HK-2 (cell line): ENCODE results near the gene EMC10.
A peak's percentile ranks its signal among the peaks of the same experiment; 100 is the strongest.
"Not testable (repeated sequence)": the region's sequence is repeated elsewhere in the genome, so short reads cannot be mapped to it uniquely, and the experiment has no call there.

Experiments used
- DNase-seq: peaks from one replicate; pipeline ENCODE4 v3.0.0-alpha.2; 2018; ENCODE audit not compliant: unreplicated experiment

EMC10 gene

DNA sequence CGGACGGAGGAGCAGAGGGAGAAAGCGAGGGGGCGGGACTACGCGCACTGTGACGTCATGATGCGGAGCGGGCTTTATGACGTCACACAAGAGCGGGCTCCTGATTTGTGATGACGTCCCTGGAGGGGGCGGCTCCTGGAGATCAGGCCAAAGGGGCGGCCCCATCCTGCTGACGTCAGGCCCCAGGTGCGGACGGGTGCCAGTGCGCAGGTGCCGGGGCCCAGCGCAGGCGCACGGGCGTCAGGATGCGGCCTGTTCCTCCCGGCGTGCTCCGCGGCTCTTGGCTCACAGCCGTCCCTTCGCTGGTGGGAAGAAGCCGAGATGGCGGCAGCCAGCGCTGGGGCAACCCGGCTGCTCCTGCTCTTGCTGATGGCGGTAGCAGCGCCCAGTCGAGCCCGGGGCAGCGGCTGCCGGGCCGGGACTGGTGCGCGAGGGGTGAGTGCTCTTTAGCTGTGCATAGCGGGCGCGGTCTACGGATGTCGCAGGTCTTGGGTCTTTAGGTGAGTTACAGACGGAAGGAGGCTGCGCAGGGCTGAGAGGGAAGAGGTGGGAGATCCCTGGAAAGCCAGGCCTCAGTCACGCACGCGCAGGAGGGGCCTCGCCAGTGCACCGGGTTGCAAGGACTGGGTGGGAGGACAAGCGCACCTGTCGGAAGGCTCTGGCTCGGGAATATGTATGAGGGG, at the start of gene EMC10, which contains the start of gene GARIN5A:
TSS of gene EMC10 (plus strand) at position 284 of the 683 bp plus-strand sequence. CDS start at position 322, 38 bp downstream.
TSS of gene GARIN5A (minus strand) at position 625 of the 683 bp plus-strand sequence. CDS start at position 165, 460 bp downstream.
- DNase-seq = no peak

DNA sequence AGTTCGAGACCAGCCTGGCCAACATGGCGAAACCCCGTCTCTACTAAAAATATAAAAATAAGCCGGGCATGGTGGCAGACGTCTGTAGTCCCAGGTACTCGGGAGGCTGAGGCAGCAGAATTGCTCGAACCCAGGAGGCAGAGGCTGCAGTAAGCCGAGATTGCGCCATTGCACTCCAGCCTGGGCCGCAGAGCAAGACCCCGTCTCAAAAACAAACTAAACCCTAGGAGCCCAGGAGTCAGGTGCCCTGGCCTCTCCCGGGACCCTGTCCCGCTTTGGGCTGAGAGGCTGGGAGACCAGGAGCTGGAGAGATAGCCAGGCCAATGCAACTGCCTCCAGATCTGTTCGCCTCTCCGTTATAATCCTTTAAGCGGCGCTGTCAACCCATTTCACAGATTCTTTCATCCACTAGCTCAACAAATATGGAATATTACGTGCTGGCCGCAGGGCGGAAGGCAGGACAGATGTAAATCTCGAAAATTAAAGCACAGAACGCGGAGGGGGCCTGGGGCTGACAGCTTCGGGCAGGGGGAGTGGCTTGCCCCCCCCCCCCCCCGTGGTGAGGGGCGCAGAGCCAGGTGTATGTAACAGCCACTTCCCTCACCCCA, 48.9 kb upstream of the EMC10 start:
- DNase-seq = no peak

DNA sequence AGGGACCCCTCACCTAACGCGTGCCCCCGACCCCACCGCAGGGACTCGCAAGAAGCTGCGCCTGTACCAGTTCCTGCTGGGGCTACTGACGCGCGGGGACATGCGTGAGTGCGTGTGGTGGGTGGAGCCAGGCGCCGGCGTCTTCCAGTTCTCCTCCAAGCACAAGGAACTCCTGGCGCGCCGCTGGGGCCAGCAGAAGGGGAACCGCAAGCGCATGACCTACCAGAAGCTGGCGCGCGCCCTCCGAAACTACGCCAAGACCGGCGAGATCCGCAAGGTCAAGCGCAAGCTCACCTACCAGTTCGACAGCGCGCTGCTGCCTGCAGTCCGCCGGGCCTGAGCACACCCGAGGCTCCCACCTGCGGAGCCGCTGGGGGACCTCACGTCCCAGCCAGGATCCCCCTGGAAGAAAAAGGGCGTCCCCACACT, 48.3 kb upstream of the EMC10 start:
- DNase-seq = peak; percentile 75

DNA sequence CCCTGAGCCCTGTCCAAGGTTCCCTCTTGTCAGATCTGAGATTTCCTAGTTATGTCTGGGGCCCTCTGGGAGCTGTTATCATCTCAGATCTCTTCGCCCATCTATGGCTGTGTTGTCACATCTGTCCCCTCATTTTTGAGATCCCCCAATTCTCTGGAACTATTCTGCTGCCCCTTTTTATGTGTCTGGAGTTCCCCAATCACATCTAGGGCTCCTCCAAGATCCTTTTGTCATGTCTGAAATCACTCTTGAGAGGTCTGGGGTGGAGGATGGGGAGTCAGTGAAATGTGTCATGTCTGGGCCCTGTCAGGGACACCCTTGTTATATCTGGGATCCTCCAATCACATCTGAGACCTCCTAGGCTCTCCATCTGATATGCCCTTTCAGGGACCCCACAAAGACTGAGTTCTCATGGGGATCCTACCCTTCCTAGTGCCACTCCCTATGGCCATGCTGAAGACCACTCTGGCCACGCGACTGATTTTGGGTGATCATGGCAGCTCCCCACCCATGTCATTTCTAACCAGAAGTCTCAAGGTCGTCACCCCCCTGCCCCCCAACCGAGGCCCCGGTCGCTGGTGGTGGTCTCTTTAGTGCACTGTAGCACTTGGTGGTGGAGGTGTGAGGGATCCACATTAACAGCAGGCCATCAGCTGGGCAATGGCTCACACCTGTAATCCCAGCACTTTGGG, 47.4 kb upstream of the EMC10 start:
- no peak for DNase-seq

DNA sequence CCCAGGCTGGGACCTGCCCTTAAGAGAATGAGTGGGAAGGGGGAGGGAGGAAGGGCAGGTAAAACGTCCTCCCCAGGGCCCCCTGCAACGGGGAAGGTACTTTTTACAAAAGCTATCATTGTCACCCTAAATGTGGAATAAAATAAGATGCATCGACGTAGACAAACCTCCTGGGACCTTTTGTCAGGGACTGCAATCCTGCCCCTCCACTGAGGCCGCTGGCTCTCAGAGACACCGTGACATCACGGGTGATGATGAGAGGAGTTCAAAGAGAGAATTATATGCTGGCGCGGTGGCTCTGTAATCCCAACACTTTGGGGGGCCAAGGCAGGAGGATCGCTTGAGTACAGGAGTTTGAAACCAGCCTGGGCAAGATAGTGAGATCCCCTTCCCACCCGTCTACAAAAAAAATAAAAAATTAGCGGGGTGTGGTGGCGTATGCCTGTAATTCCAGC, 45.4 kb upstream of the EMC10 start:
- no peak for DNase-seq

DNA sequence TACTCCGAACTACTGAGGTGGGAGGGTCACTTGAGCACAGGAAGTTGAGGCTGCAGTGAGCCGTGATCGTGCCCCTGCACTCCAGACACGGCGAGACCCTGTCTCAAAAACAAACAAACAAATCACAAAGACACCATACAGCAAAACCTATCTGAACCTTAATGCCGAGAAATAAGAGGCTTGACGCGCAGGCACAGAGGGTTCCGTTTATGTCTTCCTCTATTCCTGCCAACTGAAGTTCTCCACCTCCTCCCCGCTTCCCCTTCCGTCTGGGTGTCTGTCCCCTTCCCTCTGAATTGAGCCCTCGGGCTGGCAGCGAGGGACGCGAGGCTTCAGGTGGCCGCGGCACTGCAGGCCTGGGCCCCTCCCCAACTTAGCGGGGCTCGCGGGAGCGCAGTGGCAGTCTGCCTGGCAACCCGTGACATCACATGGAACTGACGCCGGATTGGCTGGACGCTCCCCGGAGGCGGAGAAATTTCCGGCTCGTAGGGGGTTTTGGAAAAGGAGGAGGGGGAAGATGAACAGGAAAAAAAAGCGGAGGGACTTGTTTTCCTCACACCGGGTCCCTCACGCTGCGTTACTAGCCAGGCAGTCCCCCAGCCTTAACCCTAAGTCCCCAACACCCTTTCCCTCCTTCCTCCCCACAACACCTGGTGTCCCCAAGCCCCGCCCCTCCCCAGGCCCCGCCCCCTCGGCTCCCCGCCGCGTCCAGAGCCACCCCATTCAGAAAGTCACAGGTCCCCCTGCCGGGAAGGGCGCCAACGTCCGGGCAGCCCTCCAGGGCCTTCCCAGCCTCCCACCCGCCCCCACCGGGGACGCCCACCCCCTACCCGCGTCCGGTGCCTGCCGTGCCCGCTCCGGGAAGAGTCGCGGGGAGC, 44.7 kb upstream of the EMC10 start:
- DNase-seq = peak; percentile 85

DNA sequence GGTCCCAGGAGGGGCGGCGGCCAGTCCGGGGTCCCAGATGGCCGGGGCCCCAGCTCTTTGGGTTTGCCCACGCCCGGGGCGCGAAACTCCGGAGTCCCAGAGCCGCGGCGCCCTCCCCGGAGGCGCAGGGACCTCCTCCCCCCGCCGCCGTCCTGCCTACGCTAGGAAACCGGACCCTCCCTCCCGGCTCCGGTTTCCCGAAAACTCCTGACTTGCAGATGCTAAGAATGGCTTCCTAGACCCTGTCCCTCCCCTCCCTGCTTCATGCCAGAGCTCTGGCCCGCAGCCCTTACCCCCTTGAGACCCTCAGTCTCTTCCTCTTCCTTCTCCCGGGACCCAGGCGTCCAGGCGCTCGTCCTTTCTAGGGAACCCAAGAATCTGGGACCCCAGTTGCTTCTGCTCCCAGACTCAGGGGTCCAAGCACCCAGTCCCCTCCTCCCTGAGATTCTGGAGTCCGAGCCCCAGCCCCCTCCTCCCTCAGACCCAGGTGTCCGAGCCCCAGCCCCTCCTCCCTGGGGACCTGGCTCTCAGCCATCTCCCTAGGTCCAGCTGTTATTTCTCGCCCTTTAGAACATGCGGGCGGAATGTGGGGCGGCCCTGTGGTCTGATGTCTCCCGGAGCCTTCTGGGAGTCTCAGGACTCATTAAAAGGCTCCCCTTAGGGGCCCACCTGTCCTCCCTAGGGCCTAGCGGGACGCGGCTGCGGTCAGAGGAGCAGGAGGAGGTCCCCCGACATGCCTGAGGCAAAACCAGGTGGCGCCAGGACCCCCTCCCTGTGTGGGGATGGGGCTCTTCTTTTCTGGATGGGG, 43.9 kb upstream of the EMC10 start, which contains the start of gene MYBPC2:
TSS of gene MYBPC2 (plus strand) at position 672 of the 808 bp plus-strand sequence. CDS start at position 734, 62 bp downstream.
- DNase-seq = no peak

DNA sequence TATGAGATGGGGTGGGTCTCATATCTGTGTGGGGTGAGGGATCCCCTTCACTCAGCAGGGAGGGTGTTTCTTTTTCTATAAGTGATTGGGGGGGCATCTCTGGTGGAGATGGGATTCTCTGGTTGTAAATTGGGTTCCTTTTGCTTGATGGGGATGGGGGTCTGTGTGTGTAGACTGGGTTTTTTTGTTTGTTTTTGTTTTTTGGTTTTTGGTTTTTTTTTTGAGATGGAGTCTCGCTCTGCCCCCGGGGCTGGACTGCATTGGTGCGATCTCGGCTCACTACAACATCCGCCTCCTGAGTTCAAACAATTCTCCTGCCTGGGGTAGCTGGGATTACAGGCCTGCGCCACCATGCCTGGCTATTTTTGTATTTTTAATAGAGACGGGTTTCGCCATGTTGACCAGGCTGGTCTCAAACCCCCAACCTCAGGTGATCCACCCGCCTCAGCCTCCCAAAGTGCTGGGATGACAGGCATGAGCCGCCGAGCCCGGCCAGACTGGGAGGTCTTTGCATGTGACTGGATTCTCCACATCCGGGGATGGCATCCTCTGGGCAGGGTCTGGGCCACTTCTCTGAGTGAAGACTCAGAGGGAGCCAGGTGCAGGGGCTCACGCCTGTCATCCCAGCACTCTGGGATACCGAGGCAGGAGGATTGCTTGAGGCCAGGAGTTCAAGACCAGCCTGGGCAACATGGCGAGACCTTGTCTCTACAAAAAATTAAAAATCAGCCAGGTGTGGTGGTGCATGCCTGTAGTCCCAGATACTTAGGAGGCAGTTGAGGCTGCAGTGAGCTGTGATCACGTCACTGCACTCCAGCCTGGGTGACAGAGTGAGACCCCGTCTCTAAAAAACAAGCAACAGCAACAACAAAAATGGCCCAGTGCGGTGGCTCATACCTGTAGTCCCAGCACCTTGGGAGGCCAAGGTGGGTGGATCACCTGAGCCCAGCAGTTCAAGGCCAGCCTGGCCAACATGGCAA, 42.8 kb upstream of the EMC10 start:
- DNase-seq = no peak

DNA sequence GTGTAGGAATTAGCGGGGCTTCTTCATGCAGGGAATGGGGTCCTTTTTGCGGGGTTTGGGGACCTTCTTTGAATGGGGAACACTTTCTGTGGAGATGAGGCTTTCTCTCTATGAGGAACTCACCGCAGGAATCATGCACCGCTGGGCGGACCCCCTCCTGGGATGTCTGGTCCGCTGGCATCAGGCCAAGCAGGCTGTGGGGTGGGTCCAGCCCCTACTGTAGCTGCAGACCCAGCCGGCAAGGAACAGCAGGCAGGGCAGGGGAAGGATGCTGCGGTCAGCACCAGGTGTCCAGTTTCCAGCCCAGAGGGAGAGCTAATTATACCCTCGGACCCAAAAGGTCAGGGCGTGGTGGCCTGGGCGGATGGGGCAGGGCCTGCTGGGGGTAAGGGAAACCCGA, 41.8 kb upstream of the EMC10 start:
- DNase-seq = no peak

DNA sequence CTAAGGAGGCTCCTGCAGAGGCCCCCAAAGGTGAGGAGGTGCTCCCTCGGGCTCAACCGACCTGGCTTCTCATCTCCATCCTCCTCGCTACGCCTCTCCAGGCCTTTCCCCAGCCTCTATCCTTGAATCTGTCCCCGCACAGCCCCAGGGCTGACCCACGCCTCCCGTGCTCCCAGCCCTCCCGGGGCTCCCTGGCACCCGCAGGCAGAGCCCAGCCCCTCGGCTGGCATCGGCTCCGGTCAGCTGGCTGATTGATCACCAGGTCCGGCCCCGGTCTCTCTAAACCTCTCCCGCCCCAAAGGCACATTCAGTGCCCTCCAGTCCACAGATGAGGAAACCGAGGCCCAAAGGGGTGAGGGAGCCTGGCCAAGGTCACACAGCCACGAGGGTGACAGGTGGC, 41.1 kb upstream of the EMC10 start:
- no peak for DNase-seq

DNA sequence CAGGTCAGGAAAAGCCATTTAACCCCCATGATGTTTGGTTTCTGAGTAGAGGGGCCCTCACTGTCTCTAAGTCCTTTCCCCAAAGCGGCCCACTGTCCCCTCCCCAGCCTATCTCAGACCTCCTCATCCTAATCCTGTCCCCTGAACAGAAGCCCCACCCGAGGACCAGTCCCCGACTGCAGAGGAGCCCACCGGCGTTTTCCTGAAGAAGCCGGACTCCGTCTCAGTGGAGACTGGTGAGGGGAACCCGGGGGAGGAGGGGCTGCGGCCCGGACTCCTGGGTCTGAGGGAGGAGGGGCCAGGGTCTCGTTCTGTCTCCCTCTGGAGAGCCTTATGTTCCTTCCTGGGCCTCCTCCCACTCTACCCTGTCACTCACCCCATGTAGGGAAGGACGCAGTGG, 40.7 kb upstream of the EMC10 start:
- DNase-seq = no peak

DNA sequence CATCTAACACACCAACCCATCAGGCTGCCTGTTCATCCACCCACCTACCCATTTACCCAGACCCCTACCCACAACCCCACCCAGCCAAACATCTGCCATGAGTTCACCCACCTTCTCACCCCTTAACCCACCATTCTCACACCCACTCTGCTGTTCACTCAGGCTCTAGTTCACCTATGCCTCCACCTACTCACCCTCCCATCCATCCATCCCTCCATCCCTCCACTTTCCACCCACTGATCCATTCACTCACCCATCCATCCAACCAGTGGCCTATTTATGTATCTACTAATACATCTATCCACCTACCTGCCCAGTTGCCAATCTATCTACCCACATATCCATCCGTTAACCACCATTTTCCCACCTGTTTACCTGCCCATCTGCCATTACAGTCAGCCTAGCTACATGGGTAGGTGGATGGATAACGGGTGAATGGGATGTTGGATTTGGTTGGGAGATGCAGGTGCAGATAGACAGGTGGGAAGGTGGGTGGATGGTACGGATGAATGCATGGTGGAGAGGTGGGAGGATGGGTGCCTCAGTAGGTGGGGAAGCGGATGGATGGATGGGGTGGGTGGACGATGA, 38.4 kb upstream of the EMC10 start:
- DNase-seq = no peak

DNA sequence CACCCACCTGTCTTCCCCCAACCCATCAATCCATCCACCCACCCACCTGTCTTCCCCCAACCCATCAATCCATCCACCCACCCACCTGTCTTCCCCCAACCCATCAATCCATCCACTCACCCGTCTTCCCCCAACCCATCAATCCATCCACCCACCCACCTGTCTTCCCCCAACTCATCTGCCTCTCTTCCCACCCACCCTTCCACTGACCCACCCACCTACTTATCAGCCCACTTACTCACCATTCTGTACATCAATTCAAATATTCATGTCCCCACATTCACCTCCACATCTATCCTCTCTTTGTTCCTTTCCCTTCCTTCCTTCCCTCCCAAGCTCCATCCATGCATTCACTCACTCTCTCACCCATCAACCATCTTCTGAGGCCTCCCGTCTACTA, 37.2 kb upstream of the EMC10 start:
- not testable (repeated sequence) for DNase-seq

DNA sequence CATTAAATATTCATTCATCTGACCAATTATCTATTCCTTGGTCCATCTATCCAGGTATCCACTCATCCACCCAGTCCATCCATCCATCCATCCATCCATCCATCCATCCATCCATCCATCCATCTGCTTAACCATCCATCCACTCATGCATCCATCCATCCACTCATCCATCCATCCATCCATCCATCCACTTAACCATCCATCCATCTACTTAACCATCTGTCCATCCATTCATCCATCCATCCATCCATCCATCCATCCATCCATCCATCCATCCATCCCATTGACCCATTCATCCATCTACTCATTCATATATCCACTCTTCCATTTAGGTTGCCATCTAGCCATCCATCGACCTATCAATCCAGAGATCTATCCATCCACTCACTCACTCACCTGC, 32.2 kb upstream of the EMC10 start:
- no peak for DNase-seq

DNA sequence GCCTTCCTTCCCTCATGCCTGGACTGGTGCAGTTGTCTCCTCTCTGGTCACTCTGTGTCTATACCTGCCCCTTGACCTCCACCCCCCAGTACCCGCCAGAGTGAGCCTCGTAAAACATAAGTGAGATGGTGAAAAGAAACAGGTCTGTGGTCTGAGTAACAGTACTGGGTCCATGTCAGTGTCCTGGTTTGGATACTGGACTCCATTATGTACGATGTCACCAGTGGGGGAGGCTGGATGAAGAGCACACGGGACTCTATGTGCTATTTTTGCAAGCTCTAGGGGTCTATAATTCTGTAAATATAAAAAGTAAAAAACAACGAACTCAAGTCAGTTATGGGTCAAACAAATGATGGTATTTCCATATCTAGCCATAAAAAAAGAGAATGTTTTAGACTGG, 29.3 kb upstream of the EMC10 start:
- no peak for DNase-seq

DNA sequence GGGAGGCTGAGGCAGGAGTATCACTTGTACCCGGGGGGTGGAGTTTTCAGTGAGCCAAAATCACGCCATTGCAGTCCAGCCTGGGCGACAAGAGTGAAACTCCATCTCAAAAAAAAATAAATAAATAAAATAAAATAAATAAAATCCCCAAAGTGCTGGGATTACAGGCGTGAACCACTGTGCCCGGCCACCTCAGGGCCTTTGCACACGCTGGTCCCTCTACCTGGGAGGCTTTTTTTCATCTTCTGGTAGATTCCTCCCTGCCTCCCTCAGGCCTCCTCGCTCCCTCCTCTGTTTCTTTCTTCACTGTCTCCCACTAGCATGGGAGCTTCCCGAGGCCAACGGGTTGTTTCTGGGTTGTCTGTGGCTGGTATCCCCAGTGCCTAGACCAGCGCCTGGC, 28.6 kb upstream of the EMC10 start:
- no peak for DNase-seq

DNA sequence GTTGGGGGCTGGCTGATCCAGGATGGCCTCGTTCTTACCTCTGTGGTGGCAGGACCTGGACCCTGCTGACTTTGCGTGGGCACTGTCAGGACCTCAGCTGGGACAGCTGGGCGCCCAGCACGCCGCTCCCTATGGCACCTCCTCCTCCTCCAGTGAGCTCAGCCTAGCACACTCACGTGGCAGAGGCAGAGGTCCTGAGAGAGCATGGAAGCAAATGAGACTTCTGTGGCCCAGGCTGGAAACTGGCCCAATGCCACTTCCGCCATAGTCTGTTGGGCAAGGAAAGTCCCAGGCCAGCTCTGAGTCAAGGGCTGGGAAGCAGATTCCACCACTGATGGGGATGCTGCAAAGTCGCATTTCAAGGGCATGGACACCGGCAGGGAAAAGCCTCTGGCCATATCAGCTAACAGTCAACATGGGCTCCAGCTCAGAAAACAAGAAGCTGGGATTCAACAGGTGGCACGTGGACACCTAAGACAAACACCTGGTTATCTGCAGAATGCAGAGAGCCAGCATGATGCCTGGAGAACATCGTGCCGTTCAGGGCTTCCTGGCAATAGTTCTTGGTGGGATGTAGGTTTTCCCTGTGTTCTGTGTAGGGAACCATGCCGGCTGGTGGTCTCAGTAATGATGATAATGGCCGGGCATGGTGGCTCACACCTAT, 26.9 kb upstream of the EMC10 start:
- peak; percentile 67 for DNase-seq

DNA sequence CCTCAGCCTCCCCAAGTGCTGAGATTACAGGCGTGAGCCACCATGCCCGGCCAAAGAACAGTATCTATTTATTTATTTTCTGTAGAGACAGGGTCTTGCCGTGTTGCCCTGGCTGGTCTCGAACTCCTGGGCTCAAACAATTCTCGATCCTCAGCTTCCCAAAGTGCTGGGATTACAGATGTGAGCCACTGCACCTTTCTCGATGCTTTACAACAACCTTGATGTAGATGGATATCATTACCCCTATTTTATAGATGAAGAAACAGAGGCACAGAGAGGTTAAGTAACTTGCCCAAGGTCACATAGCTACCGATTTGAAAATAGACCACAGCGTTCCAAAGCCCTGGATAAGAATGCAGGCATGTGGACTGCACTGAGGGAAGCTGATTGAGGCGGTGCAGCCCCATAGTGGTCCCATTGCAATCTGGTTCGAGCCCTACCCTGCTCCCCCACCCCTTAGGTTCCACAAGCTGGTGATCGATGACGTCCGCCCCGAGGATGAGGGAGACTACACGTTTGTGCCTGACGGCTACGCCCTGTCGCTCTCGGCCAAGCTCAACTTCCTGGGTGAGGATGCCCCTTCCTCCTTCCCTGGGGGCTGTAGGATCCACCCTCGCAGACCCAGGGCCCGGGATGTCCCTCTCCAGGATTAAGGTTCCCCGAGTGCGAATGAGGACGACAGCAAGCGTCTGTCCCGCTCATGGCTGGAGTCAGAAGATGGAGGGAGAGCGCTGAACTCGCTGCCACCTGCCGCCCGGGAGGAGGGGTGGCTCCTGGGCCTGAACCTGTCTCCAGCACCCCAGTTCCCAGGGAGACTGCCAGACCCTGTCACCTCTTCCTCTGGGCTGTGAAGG, 25.7 kb upstream of the EMC10 start:
- no peak for DNase-seq
